ENCODE data around the gene TMPRSS9. TPM values are rescaled to one million over a fixed set of nuclear protein-coding genes. Genes with fewer than 3 reads are reported as not detected.

TMPRSS9 gene
- total RNA-seq (2013) = 0.08 TPM
- polyA plus RNA-seq (under 1 TPM in 2 of 3 donors, not detected in 1; 0.12 to 0.30 TPM), polyA minus RNA-seq (0.08 TPM in 1 of 2 replicates, not detected in the other), total RNA-seq (0 to 0.81 (median 0.28) reads per million in 11 experiments)

- Histone ChIP-seq H2AFZ (ENCODE audit: insufficient read depth, low read depth, low read length, poor library complexity, severe bottlenecking) (no peak within 1 kb of the TSS), H3K4me3 (replicated peaks in 1 of 3; ENCODE audit: low read depth in 2 of 3, low read length in 3 of 3) (no peak within 1 kb of the TSS), H3K9ac (ENCODE audit: insufficient read depth, low read length, poor library complexity, severe bottlenecking) (no peak within 1 kb of the TSS), H3K4me1 (ENCODE audit: control insufficient read depth in 1 of 2, insufficient read depth in 2 of 2, low read length in 2 of 2) (no peaks in the 10 kb centered on the region), H3K36me3 (replicated peaks in 1 of 2; ENCODE audit: control insufficient read depth in 1 of 2, insufficient read depth in 2 of 2, low read length in 2 of 2) (no peaks in the 10 kb centered on the region), H3K79me2 (ENCODE audit: insufficient read depth, low read length) (no peaks in the 10 kb centered on the region), H4K20me1 (ENCODE audit: insufficient read depth, low read length) (no peaks in the 10 kb centered on the region), H3K27ac (ENCODE audit: low read depth in 1 of 2, low read length in 2 of 2) (no peak within 1 kb of the TSS), H3K9me3 (replicated peaks in 1 of 2; ENCODE audit: control insufficient read depth in 1 of 2, insufficient read depth in 1 of 2, low read length in 2 of 2) (no peaks in the 10 kb centered on the region), H3K27me3 (ENCODE audit: control insufficient read depth in 2 of 2, insufficient read depth in 2 of 2, low read length in 2 of 2) (peaks cover 2 to 33% of the 10 kb centered on the region in 2 donors), H3K4me2 (replicated peaks; ENCODE audit: extremely low read depth, low read length, poor library complexity, severe bottlenecking) (no peak within 1 kb of the TSS)
- H3K36me3 Mint-ChIP-seq = no peaks in the 10 kb centered on the region
- H3K27ac Mint-ChIP-seq = no peak within 1 kb of the TSS
- intact Hi-C loops (cut with micrococcal nuclease) = no loop called here
- H3K4me1 Mint-ChIP-seq = no peaks in the 10 kb centered on the region
- 26% methylated on average over 25 of the region's 44 CpGs for WGBS (ENCODE audit: insufficient coverage)
- DNase-seq = no peak
- H3K4me3 Mint-ChIP-seq = peak within 1 kb of the TSS in 1 of 2 donors; percentile 66
- TF ChIP-seq CTCF (IDR thresholded peaks at IDR 0.05) = no peak
- H3K9me3 Mint-ChIP-seq = peaks cover 0 to 5% (median 0%) of the 10 kb centered on the region in 7 donors
- peaks cover 27 to 31% (median 28%) of the 10 kb centered on the region in 3 donors for H3K27me3 Mint-ChIP-seq (ENCODE audit: low read depth in 3 of 3)
Measured at GRCh38 chr19:2359992-2360685, at the start of gene TMPRSS9. Gene TMPRSS9, plus strand, starts transcription at chr19:2360265. Its CDS starts 29,521 bp downstream, at chr19:2389786.

- Histone ChIP-seq H3K27ac (ENCODE audit: low read depth in 1 of 2, low read length in 2 of 2) (no peak overlapping the region), H3K4me1 (ENCODE audit: control insufficient read depth in 1 of 2, insufficient read depth in 2 of 2, low read length in 2 of 2) (peaks cover 16 to 34% of the 10 kb centered on the region in 2 donors), H4K20me1 (ENCODE audit: insufficient read depth, low read length) (no peaks in the 10 kb centered on the region), H3K9me3 (replicated peaks in 1 of 2; ENCODE audit: control insufficient read depth in 1 of 2, insufficient read depth in 1 of 2, low read length in 2 of 2) (peaks cover 3 to 10% of the 10 kb centered on the region in 2 donors), H3K79me2 (ENCODE audit: insufficient read depth, low read length) (no peaks in the 10 kb centered on the region), H3K9ac (ENCODE audit: insufficient read depth, low read length, poor library complexity, severe bottlenecking) (no peak overlapping the region), H3K36me3 (replicated peaks in 1 of 2; ENCODE audit: control insufficient read depth in 1 of 2, insufficient read depth in 2 of 2, low read length in 2 of 2) (no peaks in the 10 kb centered on the region), H3K4me2 (replicated peaks; ENCODE audit: extremely low read depth, low read length, poor library complexity, severe bottlenecking) (no peak overlapping the region), H2AFZ (ENCODE audit: insufficient read depth, low read depth, low read length, poor library complexity, severe bottlenecking) (no peak overlapping the region), H3K4me3 (replicated peaks in 1 of 3; ENCODE audit: low read depth in 2 of 3, low read length in 3 of 3) (no peak overlapping the region), H3K27me3 (ENCODE audit: control insufficient read depth in 2 of 2, insufficient read depth in 2 of 2, low read length in 2 of 2) (peaks cover 20 to 56% of the 10 kb centered on the region in 2 donors)
- intact Hi-C loops (cut with micrococcal nuclease) = no loop called here
- Mint-ChIP-seq H3K9me3 (peaks cover 8 to 45% (median 24%) of the 10 kb centered on the region in 7 donors), H3K27me3 (ENCODE audit: low read depth in 3 of 3) (peaks cover 55 to 76% (median 74%) of the 10 kb centered on the region in 3 donors), H3K27ac (no peak overlapping the region), H3K36me3 (peaks cover 5 to 9% of the 10 kb centered on the region in 2 donors), H3K4me3 (no peak overlapping the region), H3K4me1 (peaks cover 25% of the 10 kb centered on the region)
- no peak for TF ChIP-seq CTCF (IDR thresholded peaks at IDR 0.05)
- DNase-seq = no peak
- 100% methylated on average over 1 of the region's 4 CpGs for WGBS (ENCODE audit: insufficient coverage)
Measured at GRCh38 chr19:2311093-2311492, 49.0 kb upstream of the TMPRSS9 start.
